ENCODE data around the gene IL17RD.
"Not testable (repeated sequence)": the region's sequence is repeated elsewhere in the genome, so short reads cannot be mapped to it uniquely, and the experiment has no call there.

The IL17RD gene

GRCh38 chr3:57093489-57093888 lies 71.7 kb downstream of the IL17RD start:
- no peak for DNase-seq

GRCh38 chr3:57091521-57092273 lies 73.5 kb downstream of the IL17RD start:
- no peak for DNase-seq

- no peak for DNase-seq
Observed at GRCh38 chr3:57089043-57089442, 76.1 kb downstream of the IL17RD start.

DNA sequence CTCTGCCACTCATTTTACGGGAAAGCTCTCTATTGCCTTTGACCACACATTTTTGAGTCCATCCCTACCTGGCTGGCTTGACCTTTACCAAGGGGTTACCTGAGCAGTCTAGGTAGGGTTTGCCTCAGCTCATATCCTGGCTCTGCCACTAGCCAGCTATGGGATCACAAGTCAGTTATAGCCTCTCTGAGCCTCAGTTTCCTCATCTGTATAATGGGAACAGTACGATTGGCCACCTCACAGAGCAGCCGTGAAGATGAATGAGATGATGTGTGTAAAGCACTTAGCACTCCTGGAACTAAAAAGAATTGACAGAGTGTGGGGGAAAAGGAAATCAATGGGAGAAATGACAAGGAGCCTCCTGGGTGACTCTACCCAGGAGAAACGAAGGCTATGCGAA lies 76.7 kb downstream of the IL17RD start:
- no peak for DNase-seq

DNA sequence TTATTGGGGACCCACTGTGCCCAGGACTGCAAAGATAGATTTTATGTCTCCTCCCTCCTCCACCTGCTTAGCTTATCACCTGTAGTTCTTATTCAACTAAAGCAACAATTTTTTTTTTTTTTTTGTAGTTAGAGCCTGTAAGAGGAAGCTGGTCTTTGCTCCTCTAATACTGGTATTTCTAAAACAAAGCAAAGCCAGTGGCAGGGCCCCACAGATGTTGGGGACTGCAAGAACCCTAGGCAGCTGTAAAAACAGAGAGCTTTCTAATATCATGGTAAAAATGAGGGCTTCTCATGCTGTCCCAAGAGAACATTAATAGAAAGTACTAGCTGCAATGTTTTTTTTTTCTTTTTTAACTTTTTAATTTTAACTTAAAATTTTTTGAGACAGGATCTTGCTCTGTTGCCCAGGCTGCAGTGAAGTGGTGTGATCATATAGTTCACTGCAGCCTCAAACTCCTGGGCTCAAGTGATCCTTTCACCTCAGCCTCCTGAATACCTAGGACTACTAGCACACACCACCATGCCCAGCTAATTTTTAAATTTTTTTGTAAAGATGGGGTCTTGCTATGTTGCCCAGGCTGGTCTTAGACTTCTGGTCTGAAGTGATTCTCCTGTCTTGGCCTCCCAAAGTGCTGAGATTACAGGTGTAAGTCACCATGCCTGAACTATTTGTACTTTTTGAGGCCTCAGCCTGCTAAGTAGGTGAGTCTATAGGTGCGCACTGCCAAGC lies 77.6 kb downstream of the IL17RD start:
- DNase-seq = no peak

DNA sequence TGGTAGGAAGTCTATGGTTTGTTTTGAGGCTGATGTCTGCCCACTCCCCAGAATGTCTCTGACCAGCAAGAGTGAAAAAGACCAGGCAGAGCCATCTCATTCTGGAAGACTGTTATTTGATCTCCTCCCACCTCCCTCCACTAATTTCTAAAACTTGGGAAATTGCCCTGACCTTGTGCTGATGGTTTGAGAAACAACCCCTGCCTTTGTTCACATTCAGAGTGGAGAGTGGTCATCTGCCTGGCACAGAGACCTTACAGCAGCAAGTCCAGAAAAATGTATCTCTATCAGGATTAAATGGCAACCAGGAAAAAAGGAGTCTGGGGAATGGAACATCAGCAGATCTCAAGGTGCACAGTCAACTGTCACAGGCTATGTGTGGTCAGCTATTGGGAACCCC lies 79.0 kb downstream of the IL17RD start:
- no peak for DNase-seq

DNA sequence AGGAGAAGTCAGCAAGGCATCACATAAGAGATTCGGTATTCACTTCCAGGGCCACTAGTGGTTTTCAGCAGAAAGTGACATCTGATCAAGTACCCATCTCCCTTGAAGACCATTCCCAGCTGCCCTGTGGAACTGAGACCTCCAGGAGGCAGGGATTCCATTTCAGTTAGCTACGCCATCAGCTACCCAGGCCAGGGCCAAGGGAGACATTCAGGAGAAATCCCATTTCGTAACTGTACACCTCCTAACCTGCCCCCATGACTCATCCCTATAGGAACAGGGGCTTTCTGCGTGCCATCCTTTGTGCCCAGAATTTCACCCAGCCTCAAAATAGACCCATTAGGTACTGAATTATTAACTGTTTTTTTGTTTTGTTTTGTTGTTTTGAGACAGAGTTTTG lies 79.9 kb downstream of the IL17RD start:
- no peak for DNase-seq

- not testable (repeated sequence) for DNase-seq
Observed at GRCh38 chr3:57083266-57083995, 81.7 kb downstream of the IL17RD start.

DNA sequence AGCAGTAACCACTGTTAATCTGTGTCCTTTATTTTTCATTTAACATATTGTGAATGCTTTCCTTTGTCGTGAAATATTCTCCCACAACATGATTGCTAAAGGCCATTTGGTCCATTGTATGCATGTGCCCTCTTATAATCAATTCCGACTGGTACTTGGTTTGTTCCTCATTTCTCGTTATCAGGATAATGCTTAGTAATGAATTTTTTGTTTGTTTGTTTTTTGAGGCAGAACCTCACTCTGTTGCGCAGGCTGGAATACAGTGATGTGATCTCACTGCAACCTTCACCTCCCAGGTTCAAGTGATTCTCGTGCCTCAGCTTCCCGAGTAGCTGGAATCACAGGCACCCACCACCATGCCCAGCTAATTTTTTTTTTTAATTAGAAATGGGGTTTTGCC lies 82.7 kb downstream of the IL17RD start:
- DNase-seq = no peak

DNA sequence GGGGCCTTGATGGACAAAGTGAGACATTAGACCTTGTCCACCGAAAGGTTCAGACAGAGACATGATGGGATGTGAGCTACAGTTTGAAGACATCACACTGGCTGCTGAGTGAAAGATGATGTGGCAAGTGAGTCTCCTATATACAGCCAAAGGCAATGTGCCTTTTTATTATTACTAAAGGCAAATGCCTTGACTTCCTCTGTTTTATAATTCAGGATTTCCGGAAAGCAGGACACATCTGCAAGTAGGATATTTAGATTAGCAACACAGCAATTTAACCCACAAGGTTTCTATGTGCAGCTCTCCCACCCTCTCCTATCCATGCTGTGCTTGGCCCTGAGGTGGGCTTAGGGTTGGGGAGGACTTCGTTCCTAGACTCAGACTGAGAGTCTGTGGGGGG lies 84.0 kb downstream of the IL17RD start:
- no peak for DNase-seq

GRCh38 chr3:57080171-57080570 lies 85.0 kb downstream of the IL17RD start:
- DNase-seq = no peak

GRCh38 chr3:57079474-57079831 lies 85.7 kb downstream of the IL17RD start:
- DNase-seq = no peak

DNA sequence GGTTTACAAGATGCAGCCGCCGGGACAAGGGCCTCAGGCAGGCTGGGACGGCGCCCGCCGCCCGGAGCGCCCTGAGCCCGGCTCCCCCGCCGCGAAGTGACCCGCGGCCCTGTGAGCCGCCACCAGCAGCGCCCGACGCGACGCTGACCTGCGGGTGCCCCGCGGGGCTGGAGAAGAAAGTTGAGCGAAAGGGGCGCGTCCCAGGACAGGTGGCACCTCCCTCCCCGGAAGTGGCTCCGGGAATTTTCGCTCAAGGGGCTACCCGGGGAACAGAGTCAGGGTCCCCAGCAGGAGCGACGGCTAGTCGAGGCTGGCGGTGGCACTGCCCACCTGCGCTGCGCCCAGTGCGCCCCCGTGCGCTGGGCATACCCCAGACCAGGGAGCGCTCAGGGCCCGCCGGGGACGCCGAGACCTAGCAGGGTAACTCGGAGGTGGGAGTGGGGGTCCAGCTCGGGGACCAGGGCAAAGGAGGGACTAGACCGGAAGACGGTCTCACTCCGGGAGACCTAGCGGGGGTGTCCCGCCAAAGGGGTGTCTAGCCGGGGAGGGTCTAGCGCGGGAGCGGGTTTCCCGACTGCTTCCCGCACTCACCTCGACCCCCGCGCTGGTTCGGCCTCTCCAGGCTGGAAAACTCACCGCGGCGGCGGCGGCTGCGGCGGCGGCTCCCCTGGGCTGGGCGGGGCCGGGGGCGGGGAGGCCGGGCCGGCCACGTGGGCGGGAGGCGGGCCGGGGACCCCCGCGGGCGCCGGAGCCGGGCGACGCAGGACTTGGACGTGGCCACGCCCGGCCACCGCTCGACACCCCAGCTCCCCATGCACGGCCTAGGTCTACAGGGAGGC lies 86.3 kb downstream of the IL17RD start:
- DNase-seq = no peak

DNA sequence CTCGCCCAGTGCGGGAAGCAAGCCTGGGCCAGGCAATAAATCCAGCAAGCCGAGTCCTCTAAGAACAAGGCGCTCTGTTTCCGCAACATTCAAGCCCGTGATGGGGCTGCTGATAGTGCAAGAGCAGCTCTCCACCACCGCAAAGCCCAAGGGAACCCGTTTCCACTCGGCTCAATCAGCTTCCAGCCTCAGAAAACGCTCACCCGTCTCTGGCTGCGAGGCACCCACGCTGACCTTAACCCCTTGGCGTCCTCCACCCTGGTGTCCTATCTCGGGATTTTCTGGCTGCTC lies 86.9 kb downstream of the IL17RD start:
- no peak for DNase-seq

DNA sequence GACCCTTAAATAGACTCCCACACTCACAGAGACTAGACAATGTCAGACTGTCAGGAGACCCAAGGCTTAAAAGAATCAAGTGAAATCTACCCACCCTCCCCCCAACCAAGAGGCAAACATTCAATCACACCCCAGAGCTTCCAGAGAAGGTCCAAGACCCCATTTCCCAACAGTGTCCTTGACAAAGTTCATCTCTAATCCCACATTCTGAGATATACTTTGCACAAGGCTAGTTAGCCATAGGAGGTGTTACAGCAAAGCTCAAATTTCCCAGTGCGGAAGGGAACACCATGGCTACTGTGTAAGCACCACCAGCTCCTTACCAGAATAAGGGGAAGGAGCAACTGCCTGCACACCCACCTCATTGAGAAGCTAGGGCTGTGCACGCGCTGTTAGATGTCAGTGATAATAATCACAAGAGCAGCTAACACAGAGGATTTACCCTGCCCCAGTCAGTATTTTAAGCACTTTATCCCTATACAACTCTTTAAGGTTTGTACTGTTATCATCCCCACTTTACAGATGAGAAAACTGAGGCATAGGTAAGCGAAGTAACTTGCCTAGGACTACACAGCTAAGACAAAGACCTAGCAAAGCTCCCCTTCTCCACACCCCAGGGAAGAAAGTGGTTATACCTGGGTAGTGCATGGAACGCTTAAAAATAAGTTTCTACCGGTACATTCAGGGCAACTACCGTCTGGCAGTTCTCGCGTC lies 87.4 kb downstream of the IL17RD start:
- no peak for DNase-seq

DNA sequence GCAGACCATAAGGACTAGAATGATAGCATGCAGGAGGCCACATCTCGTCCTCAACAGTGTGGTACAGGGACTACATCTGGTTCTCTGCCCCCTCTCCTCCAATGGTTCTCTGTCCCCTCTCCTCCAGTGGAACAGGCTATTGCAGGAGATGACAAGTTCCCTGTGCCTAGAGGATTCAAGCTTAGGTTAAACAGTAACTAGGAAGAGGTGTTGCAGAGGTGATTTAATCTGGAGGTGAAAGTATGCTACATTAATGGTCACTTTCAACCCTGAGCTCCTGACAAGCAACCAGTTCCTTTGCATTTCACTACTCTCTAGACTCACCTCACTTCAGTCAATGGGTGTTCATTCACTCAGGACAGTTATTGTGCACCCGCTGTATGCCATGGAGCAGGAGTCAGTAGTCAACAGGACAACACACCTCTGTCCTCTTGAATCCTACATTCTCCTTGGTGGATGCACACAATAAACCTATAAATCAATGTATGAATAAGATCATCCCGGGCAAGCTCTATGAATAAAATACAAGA lies 88.7 kb downstream of the IL17RD start:
- DNase-seq = no peak

GRCh38 chr3:57074135-57074534 lies 91.0 kb downstream of the IL17RD start:
- DNase-seq = no peak

- no peak for DNase-seq
Observed at GRCh38 chr3:57073628-57074027, 91.5 kb downstream of the IL17RD start.

DNA sequence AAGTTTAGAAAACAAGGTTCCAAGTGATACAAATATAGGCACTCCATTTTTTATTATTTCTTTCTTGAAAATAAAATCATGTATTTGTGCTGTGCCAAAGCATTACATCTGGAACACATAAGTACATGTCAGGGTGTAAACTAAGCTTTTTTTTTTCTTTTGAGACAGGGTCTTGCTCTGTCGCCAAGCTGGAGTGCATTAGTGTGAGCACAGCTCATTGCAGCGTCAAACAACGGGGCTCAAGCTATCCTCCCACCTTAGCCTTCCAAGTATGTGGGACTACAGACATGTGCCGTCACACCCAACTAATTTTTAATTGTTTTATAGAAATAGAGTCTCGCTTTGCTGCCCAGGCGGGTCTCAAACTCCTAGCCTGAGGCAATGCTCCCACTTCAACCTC lies 95.7 kb downstream of the IL17RD start:
- no peak for DNase-seq

DNA sequence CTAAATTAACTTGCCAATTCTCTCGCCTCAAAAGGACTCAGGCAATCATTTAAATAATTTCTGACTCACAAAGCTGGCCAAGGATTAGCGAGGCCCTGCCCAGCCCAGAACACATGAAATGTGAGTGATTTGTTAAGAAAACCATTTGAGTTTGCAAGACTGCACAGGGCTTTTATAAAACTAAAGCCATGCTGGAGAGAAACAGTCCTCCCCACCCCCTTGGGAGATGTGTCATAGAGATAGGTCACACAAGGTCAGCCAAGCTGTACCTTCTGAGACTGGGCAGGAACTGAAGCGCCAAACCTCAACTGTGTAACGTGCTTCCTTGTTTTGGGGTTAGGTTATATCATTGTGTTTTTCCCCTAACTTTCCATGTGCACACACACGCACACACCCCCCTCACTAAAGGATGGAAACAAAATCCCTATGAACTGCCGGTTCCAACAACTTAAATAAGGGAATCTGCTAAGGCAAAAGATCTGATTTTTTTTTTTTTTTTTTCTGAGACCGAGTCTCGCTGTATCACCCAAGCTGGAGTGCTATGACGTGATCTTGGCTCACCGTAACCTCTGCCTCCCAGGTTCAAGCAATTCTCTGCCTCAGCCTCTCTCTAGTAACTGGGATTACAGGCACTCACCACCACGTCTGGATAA lies 96.6 kb downstream of the IL17RD start:
- no peak for DNase-seq

DNA sequence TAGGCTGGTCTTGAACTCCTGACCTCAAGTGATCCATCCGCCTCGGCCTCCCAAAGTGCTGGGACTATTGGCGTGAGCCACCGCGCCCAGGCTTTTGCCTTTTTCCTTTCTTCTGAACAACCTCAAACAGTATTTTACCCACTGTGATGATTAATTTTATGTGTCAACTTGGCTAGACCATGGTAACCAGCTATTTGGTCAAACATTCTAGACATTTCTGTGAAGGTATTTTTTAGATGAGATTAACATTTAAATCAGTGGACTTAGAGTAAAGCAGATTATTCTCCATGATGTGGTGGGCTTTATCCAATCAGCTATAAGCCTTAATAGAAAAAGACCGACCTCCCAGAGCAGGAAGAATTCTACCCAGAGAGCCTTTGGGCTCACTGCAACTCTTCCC lies 98.7 kb downstream of the IL17RD start:
- no peak for DNase-seq

- no peak for DNase-seq
Observed at GRCh38 chr3:57065588-57065987, 99.6 kb downstream of the IL17RD start.
